ENCODE measurements around the gene ARX.

ARX gene

GRCh38 chrX:25016361-25016671 lies 551 bp upstream of the ARX start:
- FAIRE-seq = no peak

- FAIRE-seq = no peak
Measured at GRCh38 chrX:25014366-25014838, 1.4 kb downstream of the ARX start.

- FAIRE-seq = no peak
Measured at GRCh38 chrX:25013632-25014365, 2.0 kb downstream of the ARX start.

GRCh38 chrX:25012793-25013631 lies 2.8 kb downstream of the ARX start:
- FAIRE-seq = no peak

GRCh38 chrX:25012433-25012735 lies 3.4 kb downstream of the ARX start:
- no peak for FAIRE-seq

- FAIRE-seq = no peak
Measured at GRCh38 chrX:25011589-25012432, 4.0 kb downstream of the ARX start.

- no peak for FAIRE-seq
Measured at GRCh38 chrX:25010784-25011588, 4.8 kb downstream of the ARX start.

GRCh38 chrX:25009407-25009806 lies 6.4 kb downstream of the ARX start:
- peak; percentile 78 for FAIRE-seq

GRCh38 chrX:25007059-25008053 lies 8.4 kb downstream of the ARX start:
- FAIRE-seq = no peak

GRCh38 chrX:25006586-25007058 lies 9.1 kb downstream of the ARX start:
- FAIRE-seq = no peak

- no peak for FAIRE-seq
Measured at GRCh38 chrX:25005382-25006185, 10.2 kb downstream of the ARX start.

- FAIRE-seq = no peak
Measured at GRCh38 chrX:25005034-25005381, 10.8 kb downstream of the ARX start.

- FAIRE-seq = no peak
Measured at GRCh38 chrX:25004485-25005032, 11.2 kb downstream of the ARX start.

- FAIRE-seq = no peak
Measured at GRCh38 chrX:25004040-25004439, 11.7 kb downstream of the ARX start.

- no peak for FAIRE-seq
Measured at GRCh38 chrX:25003066-25003849, 12.5 kb downstream of the ARX start.

- no peak for FAIRE-seq
Measured at GRCh38 chrX:25002661-25003020, 13.1 kb downstream of the ARX start.

- no peak for FAIRE-seq
Measured at GRCh38 chrX:25001808-25002660, 13.7 kb downstream of the ARX start.

- no peak for FAIRE-seq
Measured at GRCh38 chrX:24999511-24999910, 16.3 kb downstream of the ARX start.
